ENCODE data around the gene GLRA3.

- TF ChIP-seq CTCF (IDR thresholded peaks at IDR 0.05) (no peak), EP300 (IDR thresholded peaks at IDR 0.05) (no peak)
Observed at GRCh38 chr4:174707902-174708301, 121.1 kb downstream of the GLRA3 start.
